NCI-H2196 (cell line): Measurements from ENCODE around the gene TMEM176B.
A peak's percentile ranks its signal among the peaks of the same experiment; 100 is the strongest.
"Not testable (repeated sequence)": the region's sequence is repeated elsewhere in the genome, so short reads cannot be mapped to it uniquely, and the experiment has no call there.

Experiments used
- DNase-seq: peaks from one replicate; lab custom pipeline; 2025; ENCODE audit not compliant: unreplicated experiment; lab: John Stamatoyannopoulos, UW

TMEM176B gene

GRCh38 chr7:150823484-150824126 lies 23.4 kb upstream of the TMEM176B start:
- DNase-seq: no peak

GRCh38 chr7:150823043-150823442 lies 22.9 kb upstream of the TMEM176B start:
- DNase-seq: no peak

GRCh38 chr7:150820578-150821198 lies 20.5 kb upstream of the TMEM176B start:
- DNase-seq: no peak

- DNase-seq: no peak
These were observed 20.0 kb upstream of the TMEM176B start for GRCh38 chr7:150820148-150820547.

- no peak for DNase-seq
These were observed 18.8 kb upstream of the TMEM176B start for GRCh38 chr7:150818971-150819370.

- DNase-seq: no peak
These were observed 14.3 kb upstream of the TMEM176B start for GRCh38 chr7:150814328-150815001.

- DNase-seq: not testable (repeated sequence)
These were observed 7.7 kb upstream of the TMEM176B start for GRCh38 chr7:150807616-150808438.

- DNase-seq: no peak
These were observed 6.7 kb upstream of the TMEM176B start for GRCh38 chr7:150806863-150807262.

- DNase-seq: no peak
These were observed 6.3 kb upstream of the TMEM176B start for GRCh38 chr7:150806454-150806853.

- no peak for DNase-seq
These were observed 5.7 kb upstream of the TMEM176B start for GRCh38 chr7:150805864-150806263.

GRCh38 chr7:150804802-150805201 lies 4.6 kb upstream of the TMEM176B start:
- DNase-seq: no peak

GRCh38 chr7:150803161-150803860 lies 3.1 kb upstream of the TMEM176B start:
- peak; percentile 9 for DNase-seq

GRCh38 chr7:150801946-150802771 lies 2.0 kb upstream of the TMEM176B start:
- DNase-seq: no peak

- no peak for DNase-seq
These were observed 1.2 kb upstream of the TMEM176B start for GRCh38 chr7:150801242-150801945.

GRCh38 chr7:150800581-150801241 lies 547 bp upstream of the TMEM176B start, which contains the start of gene TMEM176A:
Gene TMEM176A, plus strand, starts transcription at chr7:150800769. Its CDS starts 782 bp downstream, at chr7:150801551.
- no peak for DNase-seq

GRCh38 chr7:150799156-150799555 lies 1.0 kb downstream of the TMEM176B start:
- no peak for DNase-seq

- no peak for DNase-seq
These were observed 2.5 kb downstream of the TMEM176B start for GRCh38 chr7:150797661-150798060.

GRCh38 chr7:150793569-150794238 lies 6.5 kb downstream of the TMEM176B start:
- DNase-seq: no peak
